ENCODE measurements around the gene CCDC88A. TPM values are rescaled to one million over a fixed set of nuclear protein-coding genes. Genes with fewer than 3 reads are reported as not detected.
"Not testable (repeated sequence)": the region's sequence is repeated elsewhere in the genome, so short reads cannot be mapped to it uniquely, and the experiment has no call there.

The CCDC88A gene, protein sequence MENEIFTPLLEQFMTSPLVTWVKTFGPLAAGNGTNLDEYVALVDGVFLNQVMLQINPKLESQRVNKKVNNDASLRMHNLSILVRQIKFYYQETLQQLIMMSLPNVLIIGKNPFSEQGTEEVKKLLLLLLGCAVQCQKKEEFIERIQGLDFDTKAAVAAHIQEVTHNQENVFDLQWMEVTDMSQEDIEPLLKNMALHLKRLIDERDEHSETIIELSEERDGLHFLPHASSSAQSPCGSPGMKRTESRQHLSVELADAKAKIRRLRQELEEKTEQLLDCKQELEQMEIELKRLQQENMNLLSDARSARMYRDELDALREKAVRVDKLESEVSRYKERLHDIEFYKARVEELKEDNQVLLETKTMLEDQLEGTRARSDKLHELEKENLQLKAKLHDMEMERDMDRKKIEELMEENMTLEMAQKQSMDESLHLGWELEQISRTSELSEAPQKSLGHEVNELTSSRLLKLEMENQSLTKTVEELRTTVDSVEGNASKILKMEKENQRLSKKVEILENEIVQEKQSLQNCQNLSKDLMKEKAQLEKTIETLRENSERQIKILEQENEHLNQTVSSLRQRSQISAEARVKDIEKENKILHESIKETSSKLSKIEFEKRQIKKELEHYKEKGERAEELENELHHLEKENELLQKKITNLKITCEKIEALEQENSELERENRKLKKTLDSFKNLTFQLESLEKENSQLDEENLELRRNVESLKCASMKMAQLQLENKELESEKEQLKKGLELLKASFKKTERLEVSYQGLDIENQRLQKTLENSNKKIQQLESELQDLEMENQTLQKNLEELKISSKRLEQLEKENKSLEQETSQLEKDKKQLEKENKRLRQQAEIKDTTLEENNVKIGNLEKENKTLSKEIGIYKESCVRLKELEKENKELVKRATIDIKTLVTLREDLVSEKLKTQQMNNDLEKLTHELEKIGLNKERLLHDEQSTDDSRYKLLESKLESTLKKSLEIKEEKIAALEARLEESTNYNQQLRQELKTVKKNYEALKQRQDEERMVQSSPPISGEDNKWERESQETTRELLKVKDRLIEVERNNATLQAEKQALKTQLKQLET (N-terminal part only)
- total RNA-seq, result 51.0 TPM

DNA sequence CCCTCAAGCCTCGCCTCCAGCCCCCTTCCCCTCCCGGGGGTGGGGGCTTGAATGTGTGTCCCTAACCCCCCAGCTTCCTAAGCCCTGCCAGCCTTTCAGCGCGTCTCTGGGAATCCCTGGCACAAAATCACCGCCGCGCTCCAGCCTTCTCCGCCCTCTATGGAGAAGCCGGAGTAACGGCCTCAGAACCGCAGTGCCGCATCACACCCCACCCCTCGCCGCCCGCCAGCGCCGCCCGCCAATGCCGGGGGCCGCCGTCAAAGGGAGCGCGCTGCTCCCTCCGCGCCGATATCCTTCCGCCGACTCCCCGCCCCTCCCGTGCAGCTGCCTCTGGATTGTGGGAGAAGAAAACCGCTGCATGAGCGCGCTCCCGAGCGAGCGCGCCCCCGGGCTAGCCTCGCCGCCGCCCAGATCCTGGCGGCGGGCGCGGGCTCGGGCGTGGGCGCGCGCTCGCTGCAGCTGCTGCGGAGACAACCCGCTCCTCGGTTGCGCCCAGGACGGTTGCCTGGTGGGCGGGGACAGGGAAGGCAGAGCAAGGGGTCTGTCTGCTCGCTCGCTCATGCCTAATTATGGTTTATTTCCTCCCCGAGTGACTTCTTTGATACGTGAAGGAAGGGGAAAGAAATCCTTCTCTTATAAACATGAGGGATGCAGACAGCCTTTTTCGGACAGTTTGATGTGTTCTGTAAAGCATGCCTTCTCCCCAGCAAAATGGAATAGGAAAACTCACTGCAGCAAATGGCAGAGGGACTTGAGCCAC, at the start of gene CCDC88A:
Gene CCDC88A, minus strand, starts transcription at position 178 of the 760 bp plus-strand sequence. CDS start 777 bp downstream, outside the sequence.
- DNase-seq (ENCODE audit: low spot score), result peak; percentile 96

DNA sequence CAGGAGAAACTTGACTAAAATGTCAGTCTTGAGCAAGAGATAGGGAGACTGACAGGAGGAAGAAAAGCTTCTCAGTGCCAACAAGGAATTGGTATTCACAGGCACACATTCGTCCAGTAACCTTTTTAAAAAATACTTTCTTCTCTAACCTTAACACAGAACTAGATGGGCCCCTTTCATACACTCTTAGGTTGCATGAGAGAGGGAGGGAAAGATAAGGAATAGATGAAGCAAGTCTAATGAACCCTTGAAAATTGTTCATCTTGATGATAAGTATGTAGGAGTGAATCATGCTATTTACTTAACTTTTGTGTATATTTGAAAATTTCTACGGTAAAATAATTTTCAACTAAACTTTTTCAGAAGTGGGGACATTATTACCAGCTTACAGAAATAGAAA, 42.0 kb upstream of the CCDC88A start:
- DNase-seq (ENCODE audit: low spot score), result no peak

DNA sequence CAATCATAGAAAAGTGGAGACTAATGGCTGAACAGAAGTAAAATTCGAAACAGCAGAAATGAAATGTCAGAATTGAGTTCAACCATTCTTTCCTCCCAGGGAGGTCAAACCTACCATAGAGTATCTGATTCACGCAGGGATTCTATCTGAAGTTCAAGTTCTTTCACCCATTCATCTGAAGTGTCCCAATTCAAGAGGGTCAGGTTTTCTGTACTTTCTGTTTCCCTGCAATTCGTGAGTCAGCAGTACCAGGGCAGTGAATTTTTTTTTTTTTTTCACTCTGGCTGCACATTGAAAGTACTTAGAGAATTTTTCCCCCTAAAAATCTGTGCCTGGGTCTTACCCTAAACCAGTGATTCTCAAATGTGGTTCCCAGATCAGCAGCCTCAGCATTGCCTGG, 40.9 kb upstream of the CCDC88A start:
- no peak for DNase-seq (ENCODE audit: low spot score)

DNA sequence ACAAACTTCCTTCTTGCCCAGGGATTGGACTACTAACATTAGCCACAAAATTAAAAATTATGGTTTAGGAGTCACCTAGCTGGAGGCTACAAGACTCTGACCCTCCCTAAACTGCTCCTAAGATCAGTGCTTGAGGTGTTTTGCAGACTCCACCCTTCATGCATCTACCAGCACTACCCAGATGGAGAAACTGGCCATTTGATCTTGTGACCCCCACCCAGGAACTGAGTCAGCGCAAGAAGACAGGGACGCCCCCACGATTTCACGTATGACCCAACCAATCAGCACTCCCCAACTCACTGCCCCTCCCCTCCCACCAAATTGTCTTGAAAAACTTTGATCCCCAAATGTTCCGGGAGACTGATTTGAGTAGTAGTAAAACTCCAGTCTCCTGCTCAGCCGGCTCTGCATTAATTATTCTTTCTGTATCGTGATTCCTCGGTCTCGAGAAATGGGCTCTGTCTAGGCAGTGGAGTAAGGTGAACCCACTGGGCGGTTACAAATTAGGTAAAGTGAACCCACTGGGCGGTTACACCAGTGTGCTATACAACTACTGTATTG, 40.1 kb upstream of the CCDC88A start:
- DNase-seq (ENCODE audit: low spot score), result no peak

DNA sequence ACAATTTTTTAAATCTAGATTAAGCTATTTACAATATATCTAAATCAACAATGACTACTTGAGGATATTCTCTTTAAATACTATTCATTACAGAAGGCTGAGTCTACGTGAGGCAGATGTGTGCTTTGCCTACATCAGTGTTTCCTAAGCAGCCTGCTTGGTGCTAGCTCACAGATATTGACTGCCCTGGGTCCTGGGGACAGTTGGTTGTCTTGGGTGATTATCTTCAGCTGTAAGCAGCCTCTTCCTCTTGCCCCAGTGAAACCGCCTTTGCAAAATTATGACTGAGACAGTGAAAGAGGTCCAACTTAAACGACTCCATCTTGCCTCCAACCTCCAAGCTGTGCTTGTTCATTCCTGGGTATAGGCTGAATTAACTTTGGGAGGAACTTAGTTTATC, 39.6 kb upstream of the CCDC88A start:
- no peak for DNase-seq (ENCODE audit: low spot score)

DNA sequence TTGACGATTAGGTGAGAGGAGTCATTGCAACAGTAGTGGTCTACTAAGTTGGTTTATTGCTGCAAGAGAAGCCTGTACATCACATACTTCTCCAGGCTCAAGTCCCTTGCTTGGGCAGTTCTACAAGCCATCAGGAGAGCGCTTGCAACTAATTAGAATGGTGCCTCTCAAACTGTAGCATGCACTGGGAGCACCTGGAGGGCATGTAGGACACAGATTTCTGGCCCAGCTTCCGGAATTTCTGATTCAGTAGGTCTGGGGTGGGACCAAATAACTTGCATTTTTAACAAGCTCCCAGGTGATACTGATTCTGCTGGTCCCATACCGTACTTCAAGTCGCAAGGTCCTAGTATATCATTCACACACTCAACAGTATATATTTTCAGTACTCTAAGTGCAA, 34.5 kb upstream of the CCDC88A start:
- no peak for DNase-seq (ENCODE audit: low spot score)

DNA sequence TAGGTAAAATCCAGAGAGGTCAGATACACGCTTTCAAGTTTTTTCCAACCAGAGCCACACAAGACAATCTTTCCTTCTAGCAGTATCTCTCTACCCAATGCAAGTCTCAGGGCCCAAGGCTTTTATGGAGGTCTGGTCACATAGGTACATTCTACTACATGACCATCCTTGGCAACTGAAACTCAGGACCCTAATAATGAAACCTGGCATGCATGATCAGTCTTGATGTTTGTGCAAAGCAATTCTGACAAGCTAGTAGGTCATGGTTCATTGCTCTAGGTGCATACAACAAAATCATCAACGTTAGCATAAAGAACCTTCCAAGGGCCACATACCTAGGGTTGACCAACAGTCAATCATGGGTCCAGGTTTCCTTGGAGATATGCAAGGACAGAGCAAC, 33.2 kb upstream of the CCDC88A start:
- no peak for DNase-seq (ENCODE audit: low spot score)

DNA sequence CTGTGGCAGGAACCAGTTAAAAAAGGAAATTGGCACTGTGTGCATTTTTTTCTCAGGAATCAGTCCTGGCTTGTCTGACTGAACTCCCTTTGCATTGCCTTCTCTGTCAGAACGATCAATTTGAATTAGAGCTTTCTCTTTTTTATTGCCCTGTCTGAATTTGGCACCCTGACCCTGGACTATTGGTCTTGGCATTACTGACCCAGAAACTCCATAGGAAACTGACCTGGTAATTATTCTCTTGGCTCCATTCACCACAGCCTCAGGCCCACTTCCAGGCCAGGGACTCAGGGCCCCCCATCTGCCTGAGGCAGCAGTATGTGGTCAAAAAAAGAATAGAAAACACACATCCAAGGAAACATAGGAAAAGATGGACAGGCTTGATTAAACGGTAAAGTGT, 32.0 kb upstream of the CCDC88A start:
- DNase-seq (ENCODE audit: low spot score), result no peak

DNA sequence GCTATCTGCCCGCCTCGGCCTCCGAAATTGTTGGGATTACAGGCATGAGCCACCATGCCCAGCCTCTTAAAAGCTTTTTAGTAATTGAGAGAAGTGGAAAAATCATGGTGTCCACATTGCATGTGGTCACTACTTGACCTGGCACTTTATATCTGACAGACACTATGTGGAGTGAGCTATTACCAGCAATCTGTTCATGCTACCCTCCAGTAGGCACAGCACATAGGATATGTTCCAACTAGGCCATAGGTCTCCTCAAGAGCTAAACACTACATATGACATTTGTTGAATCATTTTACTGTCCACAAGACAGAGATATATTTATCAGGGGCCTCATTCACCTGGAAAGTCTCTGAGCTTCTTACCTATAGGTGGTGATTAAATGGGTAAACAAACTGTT, 30.4 kb upstream of the CCDC88A start:
- not testable (repeated sequence) for DNase-seq (ENCODE audit: low spot score)

DNA sequence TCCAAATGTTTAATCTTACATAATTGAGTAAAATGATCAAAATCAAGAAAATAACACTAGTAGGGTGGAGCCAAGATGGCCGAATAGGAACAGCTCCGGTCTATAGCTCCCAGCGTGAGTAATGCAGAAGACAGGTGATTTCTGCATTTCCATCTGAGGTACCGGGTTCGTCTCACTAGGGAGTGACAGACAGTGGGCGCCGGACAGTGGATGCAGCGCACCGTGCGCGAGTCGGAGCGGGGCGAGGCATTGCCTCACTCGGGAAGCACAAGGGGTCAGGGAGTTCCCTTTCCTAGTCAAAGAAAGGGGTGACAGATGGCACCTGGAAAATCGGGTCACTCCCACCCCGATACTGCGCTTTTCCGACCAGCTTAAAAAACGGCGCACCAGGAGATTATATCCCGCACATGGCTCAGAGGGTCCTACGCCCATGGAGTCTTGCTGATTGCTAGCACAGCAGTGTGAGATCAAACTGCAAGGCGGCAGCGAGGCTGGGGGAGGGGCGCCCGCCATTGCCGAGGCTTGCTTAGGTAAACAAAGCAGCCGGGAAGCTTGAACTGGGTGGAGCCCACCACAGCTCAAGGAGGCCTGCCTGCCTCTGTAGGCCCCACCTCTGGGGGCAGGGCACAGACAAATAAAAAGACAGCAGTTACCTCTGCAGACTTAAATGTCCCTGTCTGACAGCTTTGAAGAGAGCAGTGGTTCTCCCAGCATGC, 22.5 kb upstream of the CCDC88A start:
- not testable (repeated sequence) for DNase-seq (ENCODE audit: low spot score)

DNA sequence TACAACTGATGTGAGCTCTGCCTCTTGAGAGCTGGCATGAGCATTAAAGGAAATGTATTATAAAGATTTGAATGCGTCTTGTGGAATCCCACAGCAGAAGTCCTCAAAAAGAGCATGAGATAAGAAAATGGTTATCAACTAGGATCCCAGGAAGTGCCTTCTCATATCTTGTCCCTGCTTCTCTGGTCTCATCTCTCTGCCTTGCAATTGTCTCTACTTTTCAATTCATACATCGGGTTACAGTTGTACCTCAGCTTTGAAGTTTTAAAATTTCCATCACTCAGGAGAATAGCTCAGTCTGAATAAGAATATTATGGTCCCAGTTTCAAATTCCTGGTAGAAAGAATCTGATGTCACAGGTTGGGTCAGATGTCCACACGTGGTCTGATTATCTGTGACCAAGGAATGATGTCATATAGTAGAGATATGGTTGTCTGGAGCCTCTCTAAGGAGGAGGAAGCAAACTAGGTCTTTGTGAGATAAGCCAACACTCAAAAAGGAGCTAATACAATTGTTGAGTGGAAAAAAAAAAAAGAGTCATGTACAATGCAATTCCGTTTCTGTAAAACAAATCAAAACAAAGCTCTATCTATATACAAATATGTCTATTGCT, 21.7 kb upstream of the CCDC88A start:
- no peak for DNase-seq (ENCODE audit: low spot score)

DNA sequence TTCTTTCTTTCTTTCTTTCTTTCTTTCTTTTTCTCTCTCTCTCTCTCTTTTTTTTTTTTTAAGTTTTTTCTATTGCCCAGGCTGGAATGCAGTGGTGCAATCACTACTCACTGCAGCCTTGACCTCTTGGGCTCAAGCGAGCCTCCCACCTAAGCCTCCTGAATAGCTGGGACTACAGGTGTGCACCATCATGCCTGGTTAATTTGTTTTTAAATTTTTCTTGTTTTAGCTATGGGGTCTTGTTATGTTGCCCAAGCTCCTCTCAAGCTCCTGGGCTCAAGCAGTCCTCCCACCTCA, 19.4 kb upstream of the CCDC88A start:
- DNase-seq (ENCODE audit: low spot score), result no peak

DNA sequence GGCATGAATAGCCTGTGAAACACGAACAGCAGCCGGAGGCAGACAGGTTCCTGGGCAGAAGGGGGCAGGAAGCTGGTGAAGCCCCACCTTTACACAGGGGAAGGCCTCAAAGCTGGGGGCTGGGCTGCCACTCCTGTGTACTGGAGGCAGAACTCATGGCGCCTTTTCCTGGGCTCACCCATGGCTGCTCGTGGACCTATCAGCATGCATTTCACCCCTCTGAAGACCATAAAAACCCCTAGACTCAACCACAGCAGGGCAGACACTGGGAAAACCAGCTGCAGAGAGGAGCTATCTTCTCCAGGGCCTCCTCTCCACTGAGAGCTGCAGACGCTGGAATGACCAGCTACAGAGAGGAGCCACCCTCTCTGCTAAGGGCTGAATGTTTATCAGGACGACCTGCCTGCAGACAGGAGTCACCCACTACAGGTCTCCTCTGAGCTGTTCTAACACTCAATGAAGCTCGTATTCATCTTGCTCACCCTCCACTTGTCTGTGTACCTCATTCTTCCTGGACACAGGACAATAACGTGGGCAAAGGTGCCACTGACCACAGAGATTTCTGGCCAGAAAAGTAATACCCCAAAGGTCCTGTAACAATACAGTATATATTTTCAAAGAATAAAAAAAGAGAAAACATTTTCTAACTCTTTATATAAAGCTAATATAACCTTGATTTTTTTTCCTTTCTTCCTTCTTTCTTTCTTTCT, 18.9 kb upstream of the CCDC88A start:
- no peak for DNase-seq (ENCODE audit: low spot score)

DNA sequence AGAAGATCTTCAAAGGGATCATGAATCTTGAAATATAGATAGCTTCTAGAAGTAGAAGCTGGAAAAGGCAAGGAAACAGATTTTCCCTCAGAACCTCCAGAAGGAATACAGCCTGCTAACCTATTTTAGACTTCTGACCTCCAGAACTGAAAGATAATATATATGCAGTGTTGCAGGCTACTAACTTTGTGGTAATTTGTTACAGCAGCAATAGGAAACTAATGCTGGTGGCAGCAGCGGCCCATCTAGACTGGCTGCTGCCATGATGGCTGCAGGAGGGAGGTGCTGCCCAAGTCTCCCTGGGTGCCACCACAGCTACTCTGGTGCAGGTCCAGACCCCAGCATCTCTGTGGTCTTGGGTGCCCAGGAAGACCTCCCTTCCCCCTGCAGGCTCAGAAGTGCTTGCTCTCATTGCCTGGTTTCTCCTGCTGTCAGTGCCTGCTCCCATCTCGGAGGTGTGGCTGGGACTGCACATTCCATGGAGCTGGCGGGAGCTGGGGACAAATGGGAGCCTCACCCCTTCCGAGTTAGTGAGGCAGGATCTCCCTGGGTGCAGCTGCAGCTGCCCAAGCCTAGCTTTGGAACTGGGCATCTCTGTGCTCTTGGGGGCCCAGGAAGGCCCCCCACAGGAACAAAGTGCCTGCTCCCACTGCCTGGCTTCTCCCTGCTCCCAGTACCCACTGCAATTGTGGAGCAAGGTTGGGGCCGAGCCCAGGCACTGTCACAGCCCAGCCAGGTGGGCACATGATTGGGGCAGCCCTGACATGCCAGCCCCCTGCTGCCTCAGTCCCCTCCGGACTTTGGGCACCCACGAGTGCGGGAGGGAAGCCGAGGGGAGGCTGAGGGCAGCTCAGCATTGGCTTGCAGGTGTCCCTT, 18.1 kb upstream of the CCDC88A start:
- no peak for DNase-seq (ENCODE audit: low spot score)

DNA sequence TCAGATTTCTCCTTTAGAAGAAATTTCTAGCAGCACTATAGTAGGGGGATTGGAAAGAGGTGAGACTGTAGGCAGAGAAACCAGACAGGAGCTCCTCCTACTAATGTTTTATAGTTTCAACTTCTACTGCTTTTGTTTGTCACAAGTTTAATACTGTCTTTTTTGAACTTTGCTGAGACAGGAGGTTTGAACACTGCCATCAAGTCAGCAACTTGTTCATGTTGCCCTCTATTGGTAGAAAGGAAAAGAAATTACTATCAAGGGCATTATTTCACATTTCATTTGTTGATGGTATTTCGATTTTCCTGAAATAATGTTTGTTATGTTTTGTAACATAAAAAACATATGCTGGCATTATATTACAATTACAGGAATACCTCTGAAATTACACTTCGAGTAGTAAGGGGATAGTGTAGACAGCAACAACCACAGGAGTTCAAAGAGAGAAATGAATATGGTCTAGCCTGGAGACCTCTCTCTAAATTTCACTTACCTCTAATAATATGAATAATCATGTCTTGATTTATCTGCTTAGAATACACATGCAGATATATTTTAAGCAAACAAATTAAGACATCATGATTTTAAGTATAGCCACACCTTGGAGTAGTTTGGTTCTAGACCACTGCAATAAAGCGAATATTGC, 12.4 kb upstream of the CCDC88A start:
- no peak for DNase-seq (ENCODE audit: low spot score)

DNA sequence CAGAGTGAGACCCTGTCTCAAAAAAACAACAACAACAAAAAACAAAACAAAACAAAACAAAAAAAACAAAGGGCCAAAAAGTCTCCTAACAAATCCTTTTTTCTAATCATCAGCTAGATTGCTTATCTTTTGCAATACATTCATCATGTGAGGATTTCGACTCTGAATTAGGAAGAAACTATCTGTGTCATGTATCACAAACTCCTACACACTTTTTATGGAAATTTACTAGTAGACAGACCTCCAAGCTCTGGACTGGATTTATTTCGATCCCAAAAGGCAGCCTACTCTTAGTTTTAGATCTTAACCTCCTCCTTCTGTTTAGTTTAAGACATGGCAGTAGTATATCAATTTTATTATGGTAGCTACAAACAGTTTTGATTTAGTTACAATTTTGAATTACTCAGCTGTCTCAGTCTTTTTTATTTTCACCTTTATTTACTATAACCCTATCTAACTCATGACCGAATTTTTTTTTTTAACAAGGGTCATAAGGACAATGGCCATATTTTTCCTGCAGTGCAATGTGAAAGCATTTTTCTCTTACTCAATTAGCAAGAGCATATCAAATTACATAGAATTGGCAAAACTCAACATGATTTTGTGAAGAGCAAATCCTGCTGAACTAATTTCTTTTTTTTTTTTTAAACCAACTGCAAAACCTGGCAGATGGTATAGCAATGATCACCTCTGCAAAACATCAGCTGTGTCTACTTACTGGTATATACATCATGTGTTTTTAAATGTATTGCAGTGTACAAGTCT, 10.7 kb upstream of the CCDC88A start:
- no peak for DNase-seq (ENCODE audit: low spot score)

DNA sequence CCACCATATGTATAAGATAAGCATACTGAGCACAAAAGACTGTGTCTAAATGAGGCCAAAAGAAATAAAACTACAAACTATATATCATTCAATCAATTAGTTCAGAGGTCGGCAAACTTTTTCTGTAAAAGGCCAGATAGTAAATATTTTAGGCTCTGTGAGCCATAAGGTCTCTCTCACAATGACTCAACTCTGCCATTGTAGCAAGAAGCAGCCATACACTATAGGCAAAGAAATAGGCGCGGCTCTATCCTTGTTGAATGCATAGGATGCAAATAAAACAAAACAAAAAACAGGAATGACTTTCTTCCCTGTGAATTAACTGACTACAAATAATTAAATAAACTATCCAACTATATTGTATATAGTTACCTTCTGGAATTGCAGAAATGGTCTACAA, 8.6 kb upstream of the CCDC88A start:
- DNase-seq (ENCODE audit: low spot score), result no peak

DNA sequence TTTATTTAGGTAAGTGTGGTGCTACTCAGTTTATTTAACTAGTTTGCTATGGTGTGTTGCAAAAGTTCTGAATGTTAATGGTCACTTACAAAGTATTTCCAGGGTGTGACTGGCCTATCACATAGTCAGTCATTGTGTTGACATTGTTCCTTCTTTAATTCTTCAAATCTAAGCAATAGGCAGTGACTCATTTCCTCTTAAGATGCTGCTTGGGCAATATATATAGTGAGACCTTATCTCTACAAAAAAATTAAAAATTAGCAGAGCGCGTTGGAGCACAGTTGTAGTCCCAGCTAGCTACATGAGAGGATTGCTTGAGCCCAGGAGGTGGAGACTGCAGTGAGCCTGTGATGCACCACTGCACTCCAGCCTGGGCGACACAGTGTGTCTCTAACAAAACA, 5.8 kb upstream of the CCDC88A start:
- DNase-seq (ENCODE audit: low spot score), result no peak

All from ureter (tissue), 1 donor.